Measurements from ENCODE around the gene KANSL1L. TPM values are rescaled to one million over a fixed set of nuclear protein-coding genes. Genes with fewer than 3 reads are reported as not detected.

KANSL1L gene
- total and polyA plus RNA-seq, 8 donors: 6.2 to 32.3 (median 15.7) TPM

DNA sequence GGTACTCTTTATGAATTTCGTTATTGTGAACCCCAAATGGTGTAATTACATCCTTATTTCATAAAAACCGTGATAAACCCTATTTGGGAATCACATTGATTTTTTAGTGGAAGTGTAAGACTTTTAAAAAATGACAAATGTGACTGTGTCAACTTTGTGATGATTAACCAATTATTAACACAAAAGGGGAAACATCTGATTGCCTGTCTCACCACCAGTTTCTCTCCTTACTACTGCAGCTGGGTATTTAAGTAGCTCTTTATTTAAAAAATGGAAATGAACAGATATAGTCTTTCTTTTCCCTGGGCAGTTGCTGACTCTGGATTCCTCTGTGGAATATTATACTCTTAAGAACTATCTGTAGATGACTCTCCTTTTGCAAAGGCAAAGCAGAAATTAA lies 180.4 kb downstream of the KANSL1L start:
- no peaks in the 10 kb centered on the region for H3K9me3 ChIP-seq
- ATAC-seq (no peak), DNase-seq (no peak), FAIRE-seq (no peak)
- no peak overlapping the region for H3K4me3 ChIP-seq
- TF ChIP-seq, protein P1, sequence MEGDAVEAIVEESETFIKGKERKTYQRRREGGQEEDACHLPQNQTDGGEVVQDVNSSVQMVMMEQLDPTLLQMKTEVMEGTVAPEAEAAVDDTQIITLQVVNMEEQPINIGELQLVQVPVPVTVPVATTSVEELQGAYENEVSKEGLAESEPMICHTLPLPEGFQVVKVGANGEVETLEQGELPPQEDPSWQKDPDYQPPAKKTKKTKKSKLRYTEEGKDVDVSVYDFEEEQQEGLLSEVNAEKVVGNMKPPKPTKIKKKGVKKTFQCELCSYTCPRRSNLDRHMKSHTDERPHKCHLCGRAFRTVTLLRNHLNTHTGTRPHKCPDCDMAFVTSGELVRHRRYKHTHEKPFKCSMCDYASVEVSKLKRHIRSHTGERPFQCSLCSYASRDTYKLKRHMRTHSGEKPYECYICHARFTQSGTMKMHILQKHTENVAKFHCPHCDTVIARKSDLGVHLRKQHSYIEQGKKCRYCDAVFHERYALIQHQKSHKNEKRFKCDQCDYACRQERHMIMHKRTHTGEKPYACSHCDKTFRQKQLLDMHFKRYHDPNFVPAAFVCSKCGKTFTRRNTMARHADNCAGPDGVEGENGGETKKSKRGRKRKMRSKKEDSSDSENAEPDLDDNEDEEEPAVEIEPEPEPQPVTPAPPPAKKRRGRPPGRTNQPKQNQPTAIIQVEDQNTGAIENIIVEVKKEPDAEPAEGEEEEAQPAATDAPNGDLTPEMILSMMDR (IDR thresholded peaks at IDR 0.05): no peak
- no peaks in the 10 kb centered on the region for H3K4me1 ChIP-seq
- H3K36me3 ChIP-seq: no peaks in the 10 kb centered on the region
- H3K27ac ChIP-seq: no peak overlapping the region
- no peaks in the 10 kb centered on the region for H3K27me3 ChIP-seq
- intact Hi-C loops (cut with DNase I): no loop called here
- WGBS, 2 donors: 46 to 50% methylated on average over 2 of the region's 2 CpGs

DNA sequence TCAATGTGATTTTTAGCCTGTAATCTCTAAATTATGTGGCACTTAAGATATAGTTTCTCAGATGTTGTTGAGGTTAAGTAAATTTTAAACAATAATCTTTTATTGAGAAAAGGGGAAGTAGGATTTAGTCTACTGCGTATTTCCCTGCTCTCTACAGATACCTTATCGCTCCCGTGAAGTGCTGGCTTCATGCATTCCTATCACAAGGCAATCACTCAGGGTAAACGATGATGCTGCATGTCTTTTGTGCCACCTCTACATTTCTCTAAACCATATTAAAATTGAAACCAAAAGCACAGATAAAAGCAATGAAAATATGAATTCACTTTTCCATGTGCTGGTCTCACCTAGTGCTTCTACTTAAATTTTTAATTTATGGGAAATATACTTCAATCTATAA lies 183.2 kb downstream of the KANSL1L start:
- WGBS, 2 donors: 59 to 60% methylated on average over 4 of the region's 4 CpGs
- intact Hi-C loops (cut with DNase I): no loop called here

DNA sequence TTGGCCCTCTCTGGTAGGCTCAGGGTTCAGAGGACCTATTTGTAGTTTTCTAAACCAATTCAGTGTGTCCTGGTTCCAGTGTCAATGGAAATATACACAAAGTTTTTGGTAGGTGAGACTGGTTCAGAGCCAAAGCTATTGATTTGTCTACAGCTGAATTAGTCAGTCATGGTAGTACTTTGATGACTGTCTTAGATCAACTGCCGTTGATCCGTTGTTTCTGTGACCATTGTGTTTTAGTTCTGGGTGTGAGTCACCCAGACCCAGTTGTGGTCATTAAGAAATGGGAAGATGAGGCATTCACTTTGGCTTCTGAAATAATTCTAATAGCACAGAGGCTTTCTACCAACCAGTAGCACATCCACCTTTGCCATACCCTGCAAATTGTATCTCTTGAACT lies 184.8 kb downstream of the KANSL1L start:
- ATAC-seq (no peak), FAIRE-seq (no peak), DNase-seq (no peak)
- no peaks in the 10 kb centered on the region for H3K4me1 ChIP-seq
- no peaks in the 10 kb centered on the region for H3K9me3 ChIP-seq
- H3K27ac ChIP-seq: no peak overlapping the region
- H3K27me3 ChIP-seq: no peaks in the 10 kb centered on the region
- no peaks in the 10 kb centered on the region for H3K36me3 ChIP-seq
- TF ChIP-seq, protein P1 (IDR thresholded peaks at IDR 0.05): no peak
- H3K4me3 ChIP-seq: no peak overlapping the region
- WGBS, 2 donors: 73 to 79% methylated on average over 2 of the region's 2 CpGs
- intact Hi-C loops (cut with DNase I): no loop called here

More for the DNA sequence above, 183.2 kb downstream of the KANSL1L start:
- FAIRE-seq (no peak), DNase-seq (no peak), ATAC-seq (no peak)
- Histone ChIP-seq H3K4me3 (no peak overlapping the region), H3K36me3 (no peaks in the 10 kb centered on the region), H3K27me3 (no peaks in the 10 kb centered on the region), H3K4me1 (no peaks in the 10 kb centered on the region), H3K27ac (no peak overlapping the region), H3K9me3 (no peaks in the 10 kb centered on the region)
- TF ChIP-seq, protein P1 (IDR thresholded peaks at IDR 0.05): no peak

DNA sequence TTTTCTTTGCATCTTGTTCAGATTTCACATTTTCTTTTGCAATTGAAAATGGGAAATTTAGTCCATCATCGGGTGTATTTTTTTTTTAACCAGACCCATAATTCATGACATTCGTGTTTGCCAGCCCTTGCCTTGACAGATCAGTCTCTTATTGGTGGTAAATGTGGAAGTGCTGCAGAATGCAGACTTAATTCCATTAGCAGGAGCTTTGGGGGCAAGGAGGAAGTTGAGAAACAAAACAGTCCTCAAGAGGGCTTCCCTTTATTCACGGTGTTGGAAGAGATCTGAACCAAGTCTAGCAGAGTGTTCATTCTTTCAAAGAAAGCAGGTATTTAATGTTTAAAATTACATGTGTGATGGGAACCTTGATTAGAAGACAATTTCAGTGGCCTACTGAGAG lies 185.3 kb downstream of the KANSL1L start:
- intact Hi-C loops (cut with DNase I): no loop called here
- 68 to 76% methylated on average over 3 of the region's 3 CpGs for WGBS, 2 donors
- DNase-seq: no peak
- no peaks in the 10 kb centered on the region for H3K36me3 ChIP-seq
- peak in 2 of 4 donors; percentile 25 to 46 for ATAC-seq
- no peak overlapping the region for H3K27ac ChIP-seq
- no peaks in the 10 kb centered on the region for H3K4me1 ChIP-seq
- no peak overlapping the region for H3K4me3 ChIP-seq
- TF ChIP-seq, protein P1 (IDR thresholded peaks at IDR 0.05): no peak
- FAIRE-seq: no peak
- H3K9me3 ChIP-seq: no peaks in the 10 kb centered on the region
- H3K27me3 ChIP-seq: no peaks in the 10 kb centered on the region

DNA sequence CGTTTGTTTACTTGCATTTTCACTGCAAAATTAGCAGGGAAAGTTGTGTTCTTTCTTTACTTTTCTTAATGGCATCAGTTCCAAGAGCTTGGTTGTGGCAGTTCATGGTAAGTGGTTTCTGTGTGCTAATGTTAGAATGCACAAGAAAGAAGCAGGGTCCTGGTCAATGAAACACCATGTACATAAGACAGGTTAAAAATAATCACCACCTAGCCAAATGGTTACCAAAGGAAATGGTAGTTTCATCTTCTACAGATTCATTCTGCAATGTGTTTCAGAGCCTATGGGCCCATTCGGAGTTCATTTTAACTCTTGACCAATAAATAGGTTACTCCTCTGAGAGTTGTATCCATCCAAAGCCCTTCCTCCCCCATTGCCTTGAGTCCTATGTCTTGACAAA lies 186.9 kb downstream of the KANSL1L start:
- Histone ChIP-seq H3K27me3 (no peaks in the 10 kb centered on the region), H3K27ac (no peak overlapping the region), H3K36me3 (no peaks in the 10 kb centered on the region), H3K9me3 (no peaks in the 10 kb centered on the region), H3K4me3 (no peak overlapping the region), H3K4me1 (no peaks in the 10 kb centered on the region)
- TF ChIP-seq, protein P1 (IDR thresholded peaks at IDR 0.05): no peak
- DNase-seq (no peak), FAIRE-seq (no peak), ATAC-seq (no peak)
- intact Hi-C loops (cut with DNase I): no loop called here
- WGBS, 2 donors: 81 to 91% methylated on average over 2 of the region's 2 CpGs
